ENCODE results near the gene YLPM1. TPM values are rescaled to one million over a fixed set of nuclear protein-coding genes. Genes with fewer than 3 reads are reported as not detected.

YLPM1 gene
- total RNA-seq, 1 donor from 2014 or later, result 53.0 TPM

- DNase-seq (no peak), ATAC-seq (no peak)
- Histone ChIP-seq H3K4me3 (no peak overlapping the region), H3K27me3 (no peaks in the 10 kb centered on the region), H3K9me3 (no peaks in the 10 kb centered on the region), H3K36me3 (no peaks in the 10 kb centered on the region), H3K4me1 (peaks cover 4% of the 10 kb centered on the region), H3K27ac (no peak overlapping the region)
- no peak for TF ChIP-seq CTCF (IDR thresholded peaks at IDR 0.05)
- intact Hi-C loops (cut with DNase I), result no loop called here
Measured at GRCh38 chr14:74864198-74864597, 101.1 kb downstream of the YLPM1 start.

GRCh38 chr14:74865156-74865555 is 102.0 kb downstream of the YLPM1 start:
- intact Hi-C loops (cut with DNase I), result no loop called here
- Histone ChIP-seq H3K27me3 (no peaks in the 10 kb centered on the region), H3K36me3 (no peaks in the 10 kb centered on the region), H3K27ac (no peak overlapping the region), H3K4me3 (no peak overlapping the region), H3K4me1 (peaks cover 4% of the 10 kb centered on the region), H3K9me3 (no peaks in the 10 kb centered on the region)
- TF ChIP-seq CTCF (IDR thresholded peaks at IDR 0.05), result no peak
- DNase-seq, result no peak
- ATAC-seq, result no peak

GRCh38 chr14:74866708-74867389 is 103.7 kb downstream of the YLPM1 start:
- no peak for TF ChIP-seq CTCF (IDR thresholded peaks at IDR 0.05)
- no peaks in the 10 kb centered on the region for H3K36me3 ChIP-seq
- H3K4me1 ChIP-seq, result peaks cover 4% of the 10 kb centered on the region
- no peaks in the 10 kb centered on the region for H3K9me3 ChIP-seq
- intact Hi-C loops (cut with DNase I), result no loop called here
- ATAC-seq (no peak), DNase-seq (no peak)
- no peaks in the 10 kb centered on the region for H3K27me3 ChIP-seq
- H3K27ac ChIP-seq, result no peak overlapping the region
- no peak overlapping the region for H3K4me3 ChIP-seq

- Histone ChIP-seq H3K9me3 (no peaks in the 10 kb centered on the region), H3K27ac (no peak overlapping the region), H3K27me3 (no peaks in the 10 kb centered on the region), H3K4me3 (no peak overlapping the region), H3K4me1 (peaks cover 4% of the 10 kb centered on the region), H3K36me3 (no peaks in the 10 kb centered on the region)
- intact Hi-C loops (cut with DNase I), result no loop called here
- no peak for ATAC-seq
- no peak for DNase-seq
- TF ChIP-seq CTCF (IDR thresholded peaks at IDR 0.05), result no peak
Measured at GRCh38 chr14:74867673-74868072, 104.6 kb downstream of the YLPM1 start.

- Histone ChIP-seq H3K36me3 (no peaks in the 10 kb centered on the region), H3K27me3 (no peaks in the 10 kb centered on the region), H3K4me1 (peaks cover 4% of the 10 kb centered on the region), H3K4me3 (no peak overlapping the region), H3K9me3 (no peaks in the 10 kb centered on the region), H3K27ac (no peak overlapping the region)
- intact Hi-C loops (cut with DNase I), result no loop called here
- no peak for TF ChIP-seq CTCF (IDR thresholded peaks at IDR 0.05)
- ATAC-seq (no peak), DNase-seq (no peak)
Measured at GRCh38 chr14:74868739-74869138, 105.6 kb downstream of the YLPM1 start.

GRCh38 chr14:74871819-74872218 is 108.7 kb downstream of the YLPM1 start:
- intact Hi-C loops (cut with DNase I), result no loop called here
- no peak for ATAC-seq

More at GRCh38 chr14:74871819-74872218, 108.7 kb downstream of the YLPM1 start:
- Histone ChIP-seq H3K9me3 (no peaks in the 10 kb centered on the region), H3K27ac (no peak overlapping the region), H3K4me3 (no peak overlapping the region), H3K36me3 (no peaks in the 10 kb centered on the region), H3K4me1 (peaks cover 4% of the 10 kb centered on the region), H3K27me3 (no peaks in the 10 kb centered on the region)
- DNase-seq, result no peak
- no peak for TF ChIP-seq CTCF (IDR thresholded peaks at IDR 0.05)

Measured in upper lobe of right lung (tissue), 1 donor.